ENCODE results near the gene VPS51. TPM values are rescaled to one million over a fixed set of nuclear protein-coding genes. Genes with fewer than 3 reads are reported as not detected.

VPS51 gene
- total and polyA plus RNA-seq, 9 of the 15 experiments (the other 6 are each of a cell fraction or from before 2014, with no cell fraction given) = 1.8 to 143 (median 46.8) TPM

GRCh38 chr11:65110354-65110861 lies 14.4 kb downstream of the VPS51 start (continued):
- TF ChIP-seq CTCF (IDR thresholded peaks at IDR 0.05 in 2 of 3, conservative IDR thresholded peaks at IDR 0.05 in 1 of 3; ENCODE audit: insufficient read depth in 2 of 3, low read depth in 1 of 3, low read length in 3 of 3) (peak; percentile 88 to 94 (median 90)), REST (IDR thresholded peaks at IDR 0.05; ENCODE audit: borderline replicate concordance) (peak; percentile 62; the same call in 1 of the 2 replicates), REST (CRISPR knock-in tag; IDR thresholded peaks at IDR 0.05; ENCODE audit: low read depth) (no peak), ZNF134 (CRISPR knock-in tag; conservative IDR thresholded peaks at IDR 0.05) (no peak), MAZ (CRISPR knock-in tag; conservative IDR thresholded peaks at IDR 0.05 in 1 of 2, IDR thresholded peaks at IDR 0.05 in 1 of 2) (0 out of 4 replicates have a peak, but pooled peaks of 1 of the 2 experiments have one; percentile 37), SPI1 (IDR thresholded peaks at IDR 0.05; ENCODE audit: borderline replicate concordance, low read depth, low read length) (0 out of 2 replicates have a peak, but pooled peaks have one; percentile 16), HMGXB4 (CRISPR knock-in tag; IDR thresholded peaks at IDR 0.05) (0 out of 2 replicates have a peak, but pooled peaks have one; percentile 19), ATF1 (CRISPR knock-in tag; IDR thresholded peaks at IDR 0.05) (no peak), ATF1 (tag; IDR thresholded peaks at IDR 0.05) (0 out of 2 replicates have a peak, but pooled peaks have one; percentile 7), E2F1 (CRISPR knock-in tag; IDR thresholded peaks at IDR 0.05) (peak; percentile 48; the same call in 1 of the 2 replicates), FOXK1 (CRISPR knock-in tag; IDR thresholded peaks at IDR 0.05; ENCODE audit: borderline replicate concordance) (0 out of 2 replicates have a peak, but pooled peaks have one; percentile 56), SP1 (CRISPR knock-in tag; IDR thresholded peaks at IDR 0.05) (peak; percentile 67), KDM4B (IDR thresholded peaks at IDR 0.05; ENCODE audit: borderline replicate concordance in 2 of 2, low read depth in 1 of 2) (no peak), ZNF384 (IDR thresholded peaks at IDR 0.05; ENCODE audit: low read depth, low read length) (0 out of 2 replicates have a peak, but pooled peaks have one; percentile 30)

Measured in K562 (cell line).